Skeletal muscle satellite cell (primary cell): ENCODE results near the gene IFI27.

Experiments used
- H3K27me3 ChIP-seq: 2 replicates; pipeline ENCODE4 v1.7.0; 2013; ENCODE audit warnings: low read length; ENCODE audit not compliant: control insufficient read depth, insufficient read depth
- H3K36me3 ChIP-seq: 2 replicates; pipeline ENCODE4 v1.7.0; 2013; ENCODE audit warnings: mild to moderate bottlenecking, control low read depth, low read length; ENCODE audit not compliant: insufficient read depth
- H3K4me1 ChIP-seq: 2 replicates; pipeline ENCODE4 v1.7.0; 2013; ENCODE audit warnings: low read length; ENCODE audit not compliant: control insufficient read depth, insufficient read depth
- H3K4me2 ChIP-seq: 2 replicates; pipeline ENCODE4 v1.7.0; 2013; ENCODE audit warnings: mild to moderate bottlenecking, low read length
- H3K4me3 ChIP-seq: 2 replicates; pipeline ENCODE4 v1.7.0; 2013; ENCODE audit warnings: low read length
- H3K9ac ChIP-seq: 2 replicates; pipeline ENCODE4 v1.7.0; 2013; ENCODE audit warnings: mild to moderate bottlenecking, low read depth, low read length, moderate library complexity
- H3K9me3 ChIP-seq: replicated peaks from 2 replicates; pipeline ENCODE4 v1.7.0; 2013; ENCODE audit warnings: mild to moderate bottlenecking, control low read depth, low read length

IFI27 gene

GRCh38 chr14:94103554-94104150 is 6.9 kb upstream of the IFI27 start:
- peaks cover 5% of the 10 kb centered on the region for H3K36me3 ChIP-seq
- H3K9ac ChIP-seq = no peak overlapping the region
- H3K4me2 ChIP-seq = no peak overlapping the region
- peaks cover 19% of the 10 kb centered on the region for H3K4me1 ChIP-seq
- no peak overlapping the region for H3K4me3 ChIP-seq
- no peaks in the 10 kb centered on the region for H3K9me3 ChIP-seq
- no peaks in the 10 kb centered on the region for H3K27me3 ChIP-seq

GRCh38 chr14:94104731-94105130 is 5.8 kb upstream of the IFI27 start:
- H3K4me1 ChIP-seq = peaks cover 19% of the 10 kb centered on the region
- H3K27me3 ChIP-seq = no peaks in the 10 kb centered on the region
- no peak overlapping the region for H3K4me3 ChIP-seq
- H3K9ac ChIP-seq = no peak overlapping the region
- peaks cover 5% of the 10 kb centered on the region for H3K36me3 ChIP-seq
- H3K9me3 ChIP-seq = no peaks in the 10 kb centered on the region
- no peak overlapping the region for H3K4me2 ChIP-seq

GRCh38 chr14:94109915-94110250 is 653 bp upstream of the IFI27 start:
- no peak overlapping the region for H3K4me2 ChIP-seq
- no peaks in the 10 kb centered on the region for H3K27me3 ChIP-seq
- no peak overlapping the region for H3K4me3 ChIP-seq
- no peaks in the 10 kb centered on the region for H3K36me3 ChIP-seq
- H3K9ac ChIP-seq = no peak overlapping the region
- peaks cover 7% of the 10 kb centered on the region for H3K4me1 ChIP-seq
- no peaks in the 10 kb centered on the region for H3K9me3 ChIP-seq

GRCh38 chr14:94111276-94112095 is 950 bp downstream of the IFI27 start:
- no peaks in the 10 kb centered on the region for H3K9me3 ChIP-seq
- H3K9ac ChIP-seq = no peak overlapping the region
- peaks cover under 1% of the 10 kb centered on the region for H3K27me3 ChIP-seq
- H3K4me2 ChIP-seq = no peak overlapping the region
- no peak overlapping the region for H3K4me3 ChIP-seq
- H3K4me1 ChIP-seq = peaks cover 12% of the 10 kb centered on the region
- H3K36me3 ChIP-seq = no peaks in the 10 kb centered on the region

GRCh38 chr14:94112513-94113063 is 2.1 kb downstream of the IFI27 start:
- Histone ChIP-seq H3K27me3 (peaks cover 2% of the 10 kb centered on the region), H3K4me1 (peaks cover 12% of the 10 kb centered on the region), H3K9me3 (no peaks in the 10 kb centered on the region), H3K36me3 (no peaks in the 10 kb centered on the region), H3K4me2 (no peak overlapping the region), H3K4me3 (no peak overlapping the region), H3K9ac (no peak overlapping the region)

GRCh38 chr14:94113073-94113472 is 2.5 kb downstream of the IFI27 start:
- Histone ChIP-seq H3K9ac (no peak overlapping the region), H3K4me2 (no peak overlapping the region), H3K4me3 (no peak overlapping the region), H3K9me3 (no peaks in the 10 kb centered on the region), H3K36me3 (no peaks in the 10 kb centered on the region), H3K27me3 (peaks cover 2% of the 10 kb centered on the region), H3K4me1 (peaks cover 12% of the 10 kb centered on the region)

- Histone ChIP-seq H3K4me2 (no peak overlapping the region), H3K9me3 (no peaks in the 10 kb centered on the region), H3K27me3 (peaks cover 2% of the 10 kb centered on the region), H3K4me1 (peaks cover 12% of the 10 kb centered on the region), H3K9ac (no peak overlapping the region), H3K4me3 (no peak overlapping the region), H3K36me3 (no peaks in the 10 kb centered on the region)
Measured at GRCh38 chr14:94113490-94113889, 3.0 kb downstream of the IFI27 start.

- H3K4me2 ChIP-seq = no peak overlapping the region
- peaks cover 12% of the 10 kb centered on the region for H3K4me1 ChIP-seq
- no peak overlapping the region for H3K4me3 ChIP-seq
- H3K36me3 ChIP-seq = no peaks in the 10 kb centered on the region
- peaks cover 2% of the 10 kb centered on the region for H3K27me3 ChIP-seq
- no peak overlapping the region for H3K9ac ChIP-seq
- H3K9me3 ChIP-seq = no peaks in the 10 kb centered on the region
Measured at GRCh38 chr14:94113908-94114588, 3.5 kb downstream of the IFI27 start.

GRCh38 chr14:94114589-94115057 is 4.1 kb downstream of the IFI27 start:
- Histone ChIP-seq H3K4me3 (no peak overlapping the region), H3K27me3 (peaks cover 2% of the 10 kb centered on the region), H3K36me3 (no peaks in the 10 kb centered on the region), H3K4me2 (peak overlapping the region; percentile 5), H3K9ac (no peak overlapping the region), H3K9me3 (peaks cover 4% of the 10 kb centered on the region), H3K4me1 (peaks cover 12% of the 10 kb centered on the region)

GRCh38 chr14:94115058-94115591 is 4.6 kb downstream of the IFI27 start:
- Histone ChIP-seq H3K27me3 (peaks cover 2% of the 10 kb centered on the region), H3K4me1 (peaks cover 12% of the 10 kb centered on the region), H3K9me3 (peaks cover 9% of the 10 kb centered on the region), H3K4me2 (peak overlapping the region; percentile 5), H3K36me3 (no peaks in the 10 kb centered on the region), H3K4me3 (no peak overlapping the region), H3K9ac (no peak overlapping the region)

- H3K4me1 ChIP-seq = peaks cover 16% of the 10 kb centered on the region
- no peak overlapping the region for H3K4me2 ChIP-seq
- no peak overlapping the region for H3K9ac ChIP-seq
- peaks cover 14% of the 10 kb centered on the region for H3K9me3 ChIP-seq
- H3K4me3 ChIP-seq = no peak overlapping the region
- H3K27me3 ChIP-seq = peaks cover 2% of the 10 kb centered on the region
- no peaks in the 10 kb centered on the region for H3K36me3 ChIP-seq
Measured at GRCh38 chr14:94115631-94116030, 5.1 kb downstream of the IFI27 start.
